ENCODE results near the gene TMEM126B.
A peak's percentile ranks its signal among the peaks of the same experiment; 100 is the strongest.

The TMEM126B gene

DNA sequence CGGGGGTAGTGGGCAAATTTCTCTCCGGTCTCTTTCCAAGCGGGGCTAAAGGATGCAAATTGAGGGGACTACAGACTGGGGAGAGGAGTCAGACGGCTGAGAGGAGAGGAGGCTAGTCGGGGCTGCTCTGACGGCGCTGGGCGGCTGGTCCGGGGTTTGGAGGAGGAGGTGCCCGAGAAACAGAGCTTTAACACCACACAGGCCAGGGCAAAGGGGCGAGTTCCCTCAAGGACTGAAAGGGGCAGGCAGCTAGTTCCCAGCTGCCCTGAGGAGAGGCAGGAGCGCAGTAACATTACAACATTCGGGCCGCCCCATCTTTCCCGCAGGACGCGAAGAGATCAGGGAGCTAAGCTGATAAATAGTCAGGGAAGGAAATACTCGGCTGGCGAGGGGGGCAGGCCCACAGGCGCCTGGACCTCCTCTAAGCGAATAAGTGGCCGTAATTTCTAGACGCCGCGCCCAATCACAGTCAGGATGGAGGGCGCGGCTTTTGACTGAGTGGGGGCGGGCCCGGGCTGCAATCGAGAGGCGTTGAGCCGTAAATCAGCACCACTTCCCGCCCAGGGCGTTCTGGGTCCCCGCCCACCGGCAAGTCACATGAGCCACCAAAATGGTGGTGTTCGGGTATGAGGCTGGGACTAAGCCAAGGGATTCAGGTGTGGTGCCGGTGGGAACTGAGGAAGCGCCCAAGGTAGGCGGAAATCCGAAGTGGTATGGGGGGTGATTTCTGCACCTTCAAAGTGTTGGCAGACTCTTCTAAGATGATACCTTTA is at the start of gene TMEM126B:
Gene TMEM126B (plus strand): TSS at position 596 of the 773 bp plus-strand sequence. CDS start 15 bp downstream, at position 611.
- no peaks in the 10 kb centered on the region for H3K9me3 ChIP-seq (ENCODE audit: insufficient read depth, low read depth, low read length)
- H3K36me3 ChIP-seq (ENCODE audit: insufficient read depth, low read length): no peaks in the 10 kb centered on the region
- no peaks in the 10 kb centered on the region for H3F3A ChIP-seq (ENCODE audit: low read depth)
- H3K4me2 ChIP-seq (ENCODE audit: low read depth, low read length, poor library complexity, severe bottlenecking): peak within 1 kb of the TSS; percentile 89
- H3K4me1 ChIP-seq (ENCODE audit: insufficient read depth, low read length, poor library complexity, severe bottlenecking): peaks cover 48% of the 10 kb centered on the region
- peak within 1 kb of the TSS; percentile 97 for H3K4me3 ChIP-seq (ENCODE audit: low read length, poor library complexity, severe bottlenecking)
- peaks cover 3% of the 10 kb centered on the region for H4K20me1 ChIP-seq (ENCODE audit: insufficient read depth, low read length, poor library complexity, severe bottlenecking)
- H2AFZ ChIP-seq (ENCODE audit: low read length): peak within 1 kb of the TSS; percentile 96
- peaks cover 26% of the 10 kb centered on the region for H3K79me2 ChIP-seq (ENCODE audit: insufficient read depth, low read length)
- peak within 1 kb of the TSS; percentile 85 for H3K9ac ChIP-seq (ENCODE audit: low read depth, low read length, poor library complexity, severe bottlenecking)
- TF ChIP-seq CTCF (conservative IDR thresholded peaks at IDR 0.05; ENCODE audit: low read length) (no peak), EZH2phosphoT487 (IDR thresholded peaks at IDR 0.05; ENCODE audit: borderline replicate concordance) (no peak)
- no peaks in the 10 kb centered on the region for H3K9me2 ChIP-seq (replicated peaks; ENCODE audit: low read depth, low read length)
- no peaks in the 10 kb centered on the region for H3K27me3 ChIP-seq (ENCODE audit: insufficient read depth, low read length, poor library complexity, severe bottlenecking)

- Histone ChIP-seq H3F3A (ENCODE audit: low read depth) (no peaks in the 10 kb centered on the region), H3K4me2 (ENCODE audit: low read depth, low read length, poor library complexity, severe bottlenecking) (no peak overlapping the region), H2AFZ (ENCODE audit: low read length) (no peak overlapping the region), H4K20me1 (ENCODE audit: insufficient read depth, low read length, poor library complexity, severe bottlenecking) (no peaks in the 10 kb centered on the region), H3K9ac (ENCODE audit: low read depth, low read length, poor library complexity, severe bottlenecking) (no peak overlapping the region), H3K36me3 (ENCODE audit: insufficient read depth, low read length) (no peaks in the 10 kb centered on the region), H3K4me1 (ENCODE audit: insufficient read depth, low read length, poor library complexity, severe bottlenecking) (no peaks in the 10 kb centered on the region), H3K27me3 (ENCODE audit: insufficient read depth, low read length, poor library complexity, severe bottlenecking) (no peaks in the 10 kb centered on the region), H3K4me3 (ENCODE audit: low read length, poor library complexity, severe bottlenecking) (no peak overlapping the region), H3K9me2 (replicated peaks; ENCODE audit: low read depth, low read length) (no peaks in the 10 kb centered on the region), H3K9me3 (ENCODE audit: insufficient read depth, low read depth, low read length) (no peaks in the 10 kb centered on the region), H3K79me2 (ENCODE audit: insufficient read depth, low read length) (no peaks in the 10 kb centered on the region)
- no peak for TF ChIP-seq EZH2phosphoT487 (IDR thresholded peaks at IDR 0.05; ENCODE audit: borderline replicate concordance)
- no peak for TF ChIP-seq CTCF (conservative IDR thresholded peaks at IDR 0.05; ENCODE audit: low read length)
Observed at GRCh38 chr11:85582111-85582510, 46.3 kb upstream of the TMEM126B start.

GRCh38 chr11:85589373-85589772 is 39.0 kb upstream of the TMEM126B start:
- H3K9ac ChIP-seq (ENCODE audit: low read depth, low read length, poor library complexity, severe bottlenecking): no peak overlapping the region
- no peak overlapping the region for H3K4me2 ChIP-seq (ENCODE audit: low read depth, low read length, poor library complexity, severe bottlenecking)
- H3K9me3 ChIP-seq (ENCODE audit: insufficient read depth, low read depth, low read length): no peaks in the 10 kb centered on the region

More at GRCh38 chr11:85589373-85589772, 39.0 kb upstream of the TMEM126B start:
- H3K36me3 ChIP-seq (ENCODE audit: insufficient read depth, low read length): no peaks in the 10 kb centered on the region
- no peak for TF ChIP-seq CTCF (conservative IDR thresholded peaks at IDR 0.05; ENCODE audit: low read length)
- no peak for TF ChIP-seq EZH2phosphoT487 (IDR thresholded peaks at IDR 0.05; ENCODE audit: borderline replicate concordance)
- no peaks in the 10 kb centered on the region for H4K20me1 ChIP-seq (ENCODE audit: insufficient read depth, low read length, poor library complexity, severe bottlenecking)
- no peaks in the 10 kb centered on the region for H3K4me1 ChIP-seq (ENCODE audit: insufficient read depth, low read length, poor library complexity, severe bottlenecking)
- H2AFZ ChIP-seq (ENCODE audit: low read length): no peak overlapping the region
- no peaks in the 10 kb centered on the region for H3K9me2 ChIP-seq (replicated peaks; ENCODE audit: low read depth, low read length)
- no peaks in the 10 kb centered on the region for H3K79me2 ChIP-seq (ENCODE audit: insufficient read depth, low read length)
- H3K27me3 ChIP-seq (ENCODE audit: insufficient read depth, low read length, poor library complexity, severe bottlenecking): no peaks in the 10 kb centered on the region
- H3K4me3 ChIP-seq (ENCODE audit: low read length, poor library complexity, severe bottlenecking): no peak overlapping the region
- H3F3A ChIP-seq (ENCODE audit: low read depth): no peaks in the 10 kb centered on the region
